ENCODE data around the gene OTOS. TPM values are rescaled to one million over a fixed set of nuclear protein-coding genes. Genes with fewer than 3 reads are reported as not detected.
A peak's percentile ranks its signal among the peaks of the same experiment; 100 is the strongest.

Gene OTOS
- total RNA-seq, 1 donor from 2014 or later, result not detected

- ATAC-seq, result no peak
These were observed 26.5 kb upstream of the OTOS start for GRCh38 chr2:240166761-240167587.

- no peak for ATAC-seq
These were observed 25.7 kb upstream of the OTOS start for GRCh38 chr2:240166191-240166590.

GRCh38 chr2:240165661-240166060 is 25.2 kb upstream of the OTOS start:
- ATAC-seq, result no peak

GRCh38 chr2:240165034-240165433 is 24.6 kb upstream of the OTOS start:
- ATAC-seq, result no peak

GRCh38 chr2:240164586-240164985 is 24.1 kb upstream of the OTOS start:
- ATAC-seq, result no peak

GRCh38 chr2:240163844-240164574 is 23.6 kb upstream of the OTOS start:
- ATAC-seq, result no peak

GRCh38 chr2:240162939-240163714 is 22.7 kb upstream of the OTOS start:
- no peak for ATAC-seq

- ATAC-seq, result no peak
These were observed 22.1 kb upstream of the OTOS start for GRCh38 chr2:240162531-240162930.

- ATAC-seq, result no peak
These were observed 21.6 kb upstream of the OTOS start for GRCh38 chr2:240162032-240162431.

- no peak for ATAC-seq
These were observed 20.8 kb upstream of the OTOS start for GRCh38 chr2:240161087-240161750.

- peak; percentile 14 for ATAC-seq
These were observed 20.0 kb upstream of the OTOS start for GRCh38 chr2:240160291-240161086.

- no peak for ATAC-seq
These were observed 18.9 kb upstream of the OTOS start for GRCh38 chr2:240159251-240159839.

- no peak for ATAC-seq
These were observed 16.7 kb upstream of the OTOS start for GRCh38 chr2:240157147-240157470.

- ATAC-seq, result no peak
These were observed 16.1 kb upstream of the OTOS start for GRCh38 chr2:240156435-240157146.

GRCh38 chr2:240155745-240156390 is 15.4 kb upstream of the OTOS start:
- ATAC-seq, result no peak

- ATAC-seq, result no peak
These were observed 14.7 kb upstream of the OTOS start for GRCh38 chr2:240155048-240155744.

- no peak for ATAC-seq
These were observed 14.1 kb upstream of the OTOS start for GRCh38 chr2:240154606-240155005.

GRCh38 chr2:240153418-240153817 is 13.0 kb upstream of the OTOS start:
- ATAC-seq, result no peak

GRCh38 chr2:240151477-240152031 is 11.1 kb upstream of the OTOS start:
- ATAC-seq, result peak; percentile 24
